Muscle layer of colon (tissue), 2 donors: ENCODE results near the gene DDC.
A peak's percentile ranks its signal among the peaks of the same experiment; 100 is the strongest.

Source experiments
- H3K27ac ChIP-seq: one replicate; pipeline ENCODE4 v1.7.0; 2013; ENCODE audit warnings: low read depth, mild to moderate bottlenecking, low read length, moderate library complexity
- H3K27me3 ChIP-seq, 2 donors: one replicate each; pipeline ENCODE4 v1.7.0; 2013; ENCODE audit warnings: low read length in 2 of 2, mild to moderate bottlenecking in 2 of 2; ENCODE audit not compliant: insufficient read depth in 2 of 2, control insufficient read depth in 1 of 2
- H3K36me3 ChIP-seq: one replicate; pipeline ENCODE4 v1.7.0; 2013; ENCODE audit warnings: mild to moderate bottlenecking, low read length; ENCODE audit not compliant: insufficient read depth
- H3K4me1 ChIP-seq: one replicate; pipeline ENCODE4 v1.7.0; 2013; ENCODE audit warnings: mild to moderate bottlenecking, low read length; ENCODE audit not compliant: insufficient read depth
- H3K4me3 ChIP-seq, 2 donors: one replicate each; pipeline ENCODE4 v1.7.0; 2013; ENCODE audit warnings: low read length in 2 of 2, low read depth in 1 of 2, mild to moderate bottlenecking in 1 of 2, moderate library complexity in 1 of 2
- H3K9ac ChIP-seq: one replicate; pipeline ENCODE4 v1.7.0; 2013; ENCODE audit warnings: low read length
- H3K9me3 ChIP-seq: one replicate; pipeline ENCODE4 v1.7.0; 2013; ENCODE audit warnings: mild to moderate bottlenecking, low read length
- donor health status: abdominal sarcoma.
- donor health status: Adenocarcinoma of cecum.

The DDC gene

DNA sequence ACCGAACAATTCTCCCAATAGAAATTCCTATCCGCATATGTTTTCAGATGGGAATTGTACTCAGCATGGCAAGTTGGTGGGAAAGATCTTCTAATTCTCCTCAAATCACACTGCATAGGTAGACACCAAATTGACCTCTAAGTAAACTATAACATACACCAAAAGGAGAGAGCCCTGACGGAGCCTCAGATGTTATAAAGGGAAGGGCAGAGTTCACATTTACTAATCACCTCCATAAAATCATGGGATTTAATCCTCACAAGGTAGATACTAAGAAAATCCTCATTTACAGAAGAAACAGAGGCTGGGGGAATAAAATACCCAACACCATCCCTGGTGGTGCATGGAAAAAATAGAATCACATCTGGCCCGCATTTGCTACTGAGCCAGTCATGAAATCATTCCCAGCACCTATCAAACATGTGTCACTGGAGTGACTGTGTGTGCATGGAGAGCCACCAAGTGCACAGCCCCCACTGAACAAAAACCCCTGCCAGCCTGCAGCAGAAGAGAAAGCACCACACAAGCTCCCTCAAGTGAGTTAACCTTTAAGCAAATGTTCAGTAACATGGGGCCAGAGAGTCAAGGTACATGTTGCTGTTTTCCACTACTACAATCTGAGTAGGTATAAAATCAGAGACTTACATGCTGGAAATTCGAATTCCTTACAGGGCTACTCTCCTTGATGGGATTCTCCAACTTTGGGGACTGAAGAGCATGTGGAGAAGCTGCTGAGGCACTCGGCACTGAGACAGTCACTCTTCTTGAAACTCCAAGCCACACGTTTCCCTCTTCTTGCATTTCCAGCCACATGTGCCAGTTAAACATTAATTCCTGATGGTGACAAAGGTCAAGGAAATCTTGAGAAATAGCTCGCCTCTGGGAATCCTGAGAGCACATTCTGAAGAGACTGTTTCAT is at the start of gene DDC:
Gene DDC (minus strand): TSS at position 766 of the 919 bp plus-strand sequence. CDS start 21,320 bp downstream, outside the sequence.
- no peak within 1 kb of the TSS for H3K27ac ChIP-seq
- H3K9me3 ChIP-seq: no peaks in the 10 kb centered on the region
- H3K36me3 ChIP-seq: no peaks in the 10 kb centered on the region
- H3K4me1 ChIP-seq: no peaks in the 10 kb centered on the region
- no peak within 1 kb of the TSS for H3K9ac ChIP-seq
- no peak within 1 kb of the TSS for H3K4me3 ChIP-seq
- H3K27me3 ChIP-seq: no peaks in the 10 kb centered on the region

DNA sequence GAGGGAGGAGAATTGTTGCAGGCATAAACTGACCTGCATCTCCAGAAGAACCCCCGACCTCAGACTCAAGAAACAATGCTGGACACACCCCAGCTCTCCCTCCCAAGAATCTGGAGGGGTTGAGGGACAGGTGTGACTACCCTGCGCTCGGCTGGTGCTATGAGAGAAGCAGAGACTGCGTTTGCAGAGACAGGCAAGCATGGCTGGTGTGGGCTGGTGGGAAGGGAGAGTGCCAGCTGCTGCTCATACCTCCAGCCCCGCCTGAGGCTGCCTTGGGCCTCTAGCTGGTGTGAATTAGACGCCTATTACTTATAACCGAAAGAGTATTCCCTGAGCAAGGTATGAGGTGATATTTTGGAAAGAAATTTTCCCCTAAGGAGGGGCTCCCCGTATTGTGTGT is 48.3 kb upstream of the DDC start:
- Histone ChIP-seq H3K27ac (peak overlapping the region; percentile 72), H3K27me3 (no peaks in the 10 kb centered on the region), H3K4me1 (peaks cover 8% of the 10 kb centered on the region), H3K9me3 (no peaks in the 10 kb centered on the region), H3K4me3 (no peak overlapping the region), H3K36me3 (peaks cover 36% of the 10 kb centered on the region), H3K9ac (no peak overlapping the region)

DNA sequence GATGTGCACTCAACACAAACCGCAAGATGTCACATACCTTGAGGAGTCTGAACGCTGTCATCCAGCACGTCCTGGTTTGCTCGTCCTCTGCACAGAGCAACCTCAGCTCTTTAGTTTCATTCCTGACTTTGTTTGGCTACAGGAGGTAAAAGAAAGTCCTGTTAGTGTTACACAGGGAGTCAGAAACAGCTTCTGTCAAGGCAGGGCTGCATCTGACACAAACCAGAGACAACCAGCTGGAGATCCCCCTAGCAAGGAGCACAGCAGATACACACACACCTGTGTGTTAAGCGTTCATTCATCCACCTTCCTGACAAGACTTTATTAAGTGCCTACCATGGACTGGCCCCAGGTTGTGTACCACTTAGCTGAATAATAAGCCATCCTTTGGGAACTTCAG is 47.5 kb upstream of the DDC start:
- Histone ChIP-seq H3K4me3 (no peak overlapping the region), H3K36me3 (peaks cover 35% of the 10 kb centered on the region), H3K9ac (no peak overlapping the region), H3K27ac (peak overlapping the region; percentile 72), H3K4me1 (peaks cover 8% of the 10 kb centered on the region), H3K27me3 (no peaks in the 10 kb centered on the region), H3K9me3 (no peaks in the 10 kb centered on the region)

- Histone ChIP-seq H3K36me3 (peaks cover 41% of the 10 kb centered on the region), H3K4me3 (no peak overlapping the region)
Measured at GRCh38 chr7:50610521-50611277, 45.5 kb upstream of the DDC start.

GRCh38 chr7:50608196-50608906 is 43.1 kb upstream of the DDC start:
- H3K9me3 ChIP-seq: no peaks in the 10 kb centered on the region
- no peak overlapping the region for H3K9ac ChIP-seq
- peaks cover 49% of the 10 kb centered on the region for H3K36me3 ChIP-seq
- H3K4me3 ChIP-seq: no peak overlapping the region
- no peak overlapping the region for H3K27ac ChIP-seq
- H3K27me3 ChIP-seq: no peaks in the 10 kb centered on the region
- H3K4me1 ChIP-seq: peaks cover 8% of the 10 kb centered on the region

More at GRCh38 chr7:50610521-50611277, 45.5 kb upstream of the DDC start:
- Histone ChIP-seq H3K9ac (no peak overlapping the region), H3K27me3 (no peaks in the 10 kb centered on the region), H3K9me3 (no peaks in the 10 kb centered on the region), H3K27ac (no peak overlapping the region), H3K4me1 (peaks cover 8% of the 10 kb centered on the region)

- H3K27ac ChIP-seq: no peak overlapping the region
Measured at GRCh38 chr7:50607524-50608125, 42.4 kb upstream of the DDC start.

GRCh38 chr7:50605059-50605458 is 39.9 kb upstream of the DDC start:
- H3K36me3 ChIP-seq: peaks cover 41% of the 10 kb centered on the region
- H3K4me3 ChIP-seq: no peak overlapping the region
- H3K9me3 ChIP-seq: no peaks in the 10 kb centered on the region
- H3K9ac ChIP-seq: no peak overlapping the region
- H3K4me1 ChIP-seq: no peaks in the 10 kb centered on the region
- H3K27me3 ChIP-seq: no peaks in the 10 kb centered on the region
- H3K27ac ChIP-seq: no peak overlapping the region

More at GRCh38 chr7:50607524-50608125, 42.4 kb upstream of the DDC start:
- peaks cover under 1% of the 10 kb centered on the region for H3K4me1 ChIP-seq
- H3K27me3 ChIP-seq: no peaks in the 10 kb centered on the region
- peaks cover 45% of the 10 kb centered on the region for H3K36me3 ChIP-seq
- no peaks in the 10 kb centered on the region for H3K9me3 ChIP-seq
- no peak overlapping the region for H3K9ac ChIP-seq
- H3K4me3 ChIP-seq: no peak overlapping the region

- Histone ChIP-seq H3K36me3 (peaks cover 44% of the 10 kb centered on the region), H3K27me3 (no peaks in the 10 kb centered on the region)
Measured at GRCh38 chr7:50603287-50603686, 38.1 kb upstream of the DDC start.

DNA sequence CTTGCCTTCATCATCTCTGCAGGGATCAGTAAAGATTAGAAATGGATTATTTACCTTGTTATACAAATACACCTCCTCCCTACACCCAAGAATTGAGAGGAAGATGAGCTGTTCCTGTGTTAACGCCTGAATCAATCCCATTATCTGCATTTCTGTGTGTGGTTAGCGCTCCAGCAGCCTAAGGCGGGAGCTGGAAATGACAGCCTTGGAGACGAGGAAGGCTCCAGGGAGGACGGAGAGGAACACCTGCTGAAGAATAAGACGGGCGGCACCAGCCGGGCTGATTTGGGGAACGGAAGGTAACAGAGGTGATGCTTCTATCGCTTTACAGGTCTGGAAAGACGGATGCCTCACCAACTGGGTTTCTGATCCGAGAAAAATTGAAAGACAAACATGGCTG is 34.2 kb upstream of the DDC start:
- Histone ChIP-seq H3K4me3 (no peak overlapping the region), H3K36me3 (peaks cover 22% of the 10 kb centered on the region), H3K4me1 (no peaks in the 10 kb centered on the region), H3K27me3 (no peaks in the 10 kb centered on the region), H3K9me3 (no peaks in the 10 kb centered on the region), H3K27ac (no peak overlapping the region), H3K9ac (no peak overlapping the region)

More at GRCh38 chr7:50603287-50603686, 38.1 kb upstream of the DDC start:
- no peak overlapping the region for H3K4me3 ChIP-seq
- no peaks in the 10 kb centered on the region for H3K9me3 ChIP-seq
- no peak overlapping the region for H3K27ac ChIP-seq
- no peaks in the 10 kb centered on the region for H3K4me1 ChIP-seq
- H3K9ac ChIP-seq: no peak overlapping the region

GRCh38 chr7:50598460-50599343 is 33.5 kb upstream of the DDC start:
- Histone ChIP-seq H3K9me3 (no peaks in the 10 kb centered on the region), H3K27ac (no peak overlapping the region), H3K4me1 (no peaks in the 10 kb centered on the region), H3K36me3 (peaks cover 18% of the 10 kb centered on the region), H3K4me3 (no peak overlapping the region), H3K27me3 (no peaks in the 10 kb centered on the region), H3K9ac (no peak overlapping the region)
